ENCODE measurements around the gene CRADD.

CRADD gene

DNA sequence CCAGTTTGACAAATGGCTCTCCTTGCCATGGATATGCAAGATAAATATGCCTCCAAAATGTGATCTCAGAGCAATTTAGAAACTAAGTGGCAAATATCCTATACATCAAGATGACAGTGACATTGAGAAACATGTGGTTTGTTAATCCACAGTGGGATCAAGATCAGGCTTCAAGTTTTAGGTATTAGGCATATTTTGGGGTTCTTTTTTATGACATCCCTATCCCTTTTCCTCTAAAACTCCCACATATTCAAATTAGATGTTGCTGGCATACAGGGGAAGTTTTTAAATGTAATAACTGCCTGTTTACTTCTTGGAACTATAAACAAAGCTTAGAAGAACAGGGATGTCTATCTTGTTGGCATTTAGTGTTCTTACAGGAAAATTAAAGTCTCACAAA, 179.4 kb downstream of the CRADD start:
- H3K4me3 ChIP-seq (ENCODE audit: low read length), result no peak overlapping the region
- no peak for DNase-seq (ENCODE audit: low read depth)
- TF ChIP-seq, protein P1, sequence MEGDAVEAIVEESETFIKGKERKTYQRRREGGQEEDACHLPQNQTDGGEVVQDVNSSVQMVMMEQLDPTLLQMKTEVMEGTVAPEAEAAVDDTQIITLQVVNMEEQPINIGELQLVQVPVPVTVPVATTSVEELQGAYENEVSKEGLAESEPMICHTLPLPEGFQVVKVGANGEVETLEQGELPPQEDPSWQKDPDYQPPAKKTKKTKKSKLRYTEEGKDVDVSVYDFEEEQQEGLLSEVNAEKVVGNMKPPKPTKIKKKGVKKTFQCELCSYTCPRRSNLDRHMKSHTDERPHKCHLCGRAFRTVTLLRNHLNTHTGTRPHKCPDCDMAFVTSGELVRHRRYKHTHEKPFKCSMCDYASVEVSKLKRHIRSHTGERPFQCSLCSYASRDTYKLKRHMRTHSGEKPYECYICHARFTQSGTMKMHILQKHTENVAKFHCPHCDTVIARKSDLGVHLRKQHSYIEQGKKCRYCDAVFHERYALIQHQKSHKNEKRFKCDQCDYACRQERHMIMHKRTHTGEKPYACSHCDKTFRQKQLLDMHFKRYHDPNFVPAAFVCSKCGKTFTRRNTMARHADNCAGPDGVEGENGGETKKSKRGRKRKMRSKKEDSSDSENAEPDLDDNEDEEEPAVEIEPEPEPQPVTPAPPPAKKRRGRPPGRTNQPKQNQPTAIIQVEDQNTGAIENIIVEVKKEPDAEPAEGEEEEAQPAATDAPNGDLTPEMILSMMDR (conservative IDR thresholded peaks at IDR 0.05; ENCODE audit: low read depth, low read length), result no peak

DNA sequence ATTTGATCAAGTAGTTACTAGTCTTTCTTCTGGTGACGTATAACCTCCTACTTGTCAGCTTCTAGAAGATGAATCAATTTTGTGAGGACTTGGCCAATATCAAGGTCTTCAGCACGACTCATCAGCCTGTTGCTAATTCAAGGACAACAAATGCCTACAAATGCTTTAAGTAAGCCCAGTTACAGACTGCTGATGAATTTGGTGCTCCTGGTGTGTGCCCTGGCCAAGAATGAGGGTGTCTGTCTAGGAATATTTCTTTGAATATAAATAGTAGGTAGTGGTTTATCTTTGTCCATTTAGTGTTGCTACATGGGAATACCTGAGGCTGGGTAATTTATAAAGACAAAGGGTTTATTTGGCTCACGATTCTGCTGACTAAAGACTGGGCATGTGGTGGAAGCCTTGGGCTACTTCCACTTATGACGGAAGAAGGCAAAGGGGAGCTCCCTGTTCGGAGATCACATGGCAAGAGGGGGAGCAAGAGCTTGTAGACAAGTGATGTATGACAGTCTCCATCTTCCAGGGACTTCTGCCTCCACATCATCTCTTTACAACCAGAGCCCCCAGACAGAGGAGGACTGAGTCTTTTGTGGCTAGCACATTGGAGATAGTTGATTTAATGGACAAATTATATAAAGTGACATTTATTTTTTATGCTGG, 180.2 kb downstream of the CRADD start:
- no peak overlapping the region for H3K4me3 ChIP-seq (ENCODE audit: low read length)
- TF ChIP-seq, protein P1 (conservative IDR thresholded peaks at IDR 0.05; ENCODE audit: low read depth, low read length), result no peak
- DNase-seq (ENCODE audit: low read depth), result no peak

DNA sequence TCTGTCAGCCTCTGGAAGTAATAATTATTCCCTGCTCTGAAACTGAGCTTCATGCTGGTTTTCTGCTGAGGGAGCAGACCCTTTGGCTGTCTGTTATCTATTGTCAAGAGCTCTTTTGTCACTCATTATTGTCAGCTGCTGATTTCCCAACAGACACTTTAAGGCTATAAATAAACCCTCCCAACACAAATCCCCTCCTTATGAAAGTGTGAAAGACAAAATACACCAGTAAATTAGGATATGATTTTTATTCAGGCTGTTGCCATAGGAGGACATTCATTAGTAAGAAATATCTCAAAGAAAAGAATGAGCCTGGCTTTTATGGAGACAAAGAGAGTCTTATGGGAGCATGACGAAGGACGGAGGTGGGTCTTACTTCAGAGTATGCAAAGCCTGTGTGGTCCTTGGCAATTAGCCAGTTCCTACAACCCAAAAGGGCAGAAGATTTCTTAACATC, 180.8 kb downstream of the CRADD start:
- TF ChIP-seq, protein P1 (conservative IDR thresholded peaks at IDR 0.05; ENCODE audit: low read depth, low read length), result no peak
- no peak overlapping the region for H3K4me3 ChIP-seq (ENCODE audit: low read length)
- DNase-seq (ENCODE audit: low read depth), result no peak

DNA sequence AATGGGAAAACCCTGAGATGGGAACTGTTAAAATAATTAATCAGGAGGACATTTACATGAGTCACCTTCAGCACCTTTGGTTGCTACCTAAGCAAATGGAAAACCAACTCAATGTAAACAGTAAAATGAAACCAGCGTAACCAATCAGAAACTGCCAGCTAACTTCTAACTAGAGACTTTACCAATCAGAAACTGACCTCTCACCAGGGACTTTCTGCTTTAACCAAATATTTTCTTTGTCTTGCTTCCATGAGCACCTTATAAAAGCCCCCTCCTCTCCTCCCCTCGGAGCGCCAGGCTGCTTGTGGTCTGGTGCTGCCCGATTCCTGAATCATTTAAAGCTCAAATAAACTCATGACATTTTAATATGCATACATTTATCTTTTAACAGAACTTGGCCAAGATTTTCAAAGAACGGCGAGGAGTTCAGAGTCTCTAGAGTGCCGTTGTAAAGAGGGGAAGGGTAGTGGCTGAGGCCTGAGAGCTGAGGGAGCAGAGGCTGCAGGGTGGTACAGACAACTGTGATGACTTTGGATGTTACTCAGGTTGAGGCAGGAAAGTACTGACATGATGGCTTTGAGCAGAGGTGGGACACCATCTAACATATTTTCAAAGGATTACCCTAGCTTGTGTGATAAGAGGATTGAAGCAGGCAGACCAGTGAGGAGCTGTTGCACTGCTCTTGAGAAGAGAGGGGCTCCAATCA, 183.6 kb downstream of the CRADD start:
- TF ChIP-seq, protein P1 (conservative IDR thresholded peaks at IDR 0.05; ENCODE audit: low read depth, low read length), result no peak
- no peak for DNase-seq (ENCODE audit: low read depth)
- no peak overlapping the region for H3K4me3 ChIP-seq (ENCODE audit: low read length)

DNA sequence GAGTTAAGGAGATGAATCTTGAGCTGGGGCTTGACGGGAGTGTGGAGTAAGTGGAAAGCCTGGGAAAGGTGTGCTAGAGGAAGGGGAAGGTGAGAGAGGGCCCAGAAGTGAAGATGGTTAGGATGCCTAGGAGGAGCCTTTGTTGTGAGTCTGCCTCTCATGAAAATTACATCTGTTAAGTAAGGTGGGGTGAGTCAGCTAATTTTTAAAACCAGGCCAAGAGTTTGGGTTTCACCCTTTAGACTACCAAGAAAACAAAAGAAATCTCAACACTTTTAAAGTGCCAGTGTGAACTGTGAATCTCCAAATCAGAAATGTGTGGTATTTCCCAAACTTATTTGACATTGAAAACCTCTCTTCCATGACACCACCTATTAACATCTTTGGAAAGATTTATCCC, 185.2 kb downstream of the CRADD start:
- TF ChIP-seq, protein P1 (conservative IDR thresholded peaks at IDR 0.05; ENCODE audit: low read depth, low read length), result no peak
- DNase-seq (ENCODE audit: low read depth), result no peak
- no peak overlapping the region for H3K4me3 ChIP-seq (ENCODE audit: low read length)

DNA sequence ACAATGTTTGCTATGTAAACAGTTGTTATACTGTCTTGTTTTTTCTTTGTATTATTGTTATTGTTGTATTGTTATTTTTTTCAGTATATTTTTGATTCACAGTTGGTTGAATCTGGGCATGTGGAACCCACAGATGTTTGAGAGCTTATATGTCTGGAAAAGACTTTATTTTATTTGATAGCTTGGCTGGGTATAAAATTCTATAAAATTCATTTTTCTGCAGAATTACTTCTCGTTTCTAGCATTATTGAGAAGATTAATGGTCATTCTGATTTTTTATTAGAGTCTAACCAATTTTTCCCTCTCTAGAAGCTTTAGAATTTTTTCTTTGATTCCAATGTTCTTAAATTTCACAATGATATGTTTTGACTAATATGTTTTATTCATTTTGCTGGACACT, 188.6 kb downstream of the CRADD start:
- TF ChIP-seq, protein P1 (conservative IDR thresholded peaks at IDR 0.05; ENCODE audit: low read depth, low read length), result no peak
- no peak overlapping the region for H3K4me3 ChIP-seq (ENCODE audit: low read length)

DNA sequence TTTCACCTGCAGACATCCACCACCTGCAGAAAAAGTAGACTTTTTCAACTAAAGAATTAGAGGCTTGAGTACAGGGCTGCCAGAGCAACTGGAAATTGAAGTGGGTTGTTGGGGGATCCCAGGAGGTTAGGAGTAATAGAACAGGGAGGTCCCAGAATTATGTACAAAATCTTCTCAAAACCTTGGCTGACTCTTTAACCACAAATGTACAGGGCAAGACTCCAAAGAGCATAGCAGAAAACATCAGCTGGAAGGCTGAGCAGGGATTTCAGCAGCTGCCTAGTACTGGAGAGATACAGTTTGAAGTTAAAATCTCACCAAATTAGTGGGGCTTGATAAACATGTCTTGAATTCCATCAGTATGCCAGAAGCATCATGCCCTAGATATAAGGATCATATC, 191.6 kb downstream of the CRADD start:
- no peak for DNase-seq (ENCODE audit: low read depth)
- TF ChIP-seq, protein P1 (conservative IDR thresholded peaks at IDR 0.05; ENCODE audit: low read depth, low read length), result no peak
- H3K4me3 ChIP-seq (ENCODE audit: low read length), result no peak overlapping the region

More for the DNA sequence above, 188.6 kb downstream of the CRADD start:
- no peak for DNase-seq (ENCODE audit: low read depth)
